Gastroesophageal sphincter (tissue), 3 donors: ENCODE results near the gene EMX1.

Experiments used
- EP300 ChIP-seq: sonication (generic); formaldehyde crosslinking; IDR thresholded peaks from one replicate; pipeline ENCODE4 v1.6.1; 2017; ENCODE audit warnings: antibody characterized with exemption, mild to moderate bottlenecking
- POLR2A ChIP-seq, 2 donors: fragments of 450-650 bp; IDR thresholded peaks; one replicate each; pipeline ENCODE4 v1.6.1; 2017; ENCODE audit warnings: antibody characterized with exemption in 2 of 2, mild to moderate bottlenecking in 2 of 2, moderate library complexity in 1 of 2
- POLR2AphosphoS5 ChIP-seq: sonication (generic); formaldehyde crosslinking; IDR thresholded peaks from one replicate; pipeline ENCODE4 v1.6.1; 2017; ENCODE audit warnings: antibody characterized with exemption
- TF ChIP-seq, protein P1 (sequence below), 4 experiments: fragments of 200-600 bp in 2 of 4; fragments of 450-650 bp in 2 of 4; sonication (generic) in 1 of 4; IDR thresholded peaks; one replicate each; pipeline ENCODE4 v1.5.1; 2017 to 2019; ENCODE audit warnings: antibody characterized with exemption in 4 of 4, mild to moderate bottlenecking in 2 of 4, moderate library complexity in 2 of 4

DNA sequence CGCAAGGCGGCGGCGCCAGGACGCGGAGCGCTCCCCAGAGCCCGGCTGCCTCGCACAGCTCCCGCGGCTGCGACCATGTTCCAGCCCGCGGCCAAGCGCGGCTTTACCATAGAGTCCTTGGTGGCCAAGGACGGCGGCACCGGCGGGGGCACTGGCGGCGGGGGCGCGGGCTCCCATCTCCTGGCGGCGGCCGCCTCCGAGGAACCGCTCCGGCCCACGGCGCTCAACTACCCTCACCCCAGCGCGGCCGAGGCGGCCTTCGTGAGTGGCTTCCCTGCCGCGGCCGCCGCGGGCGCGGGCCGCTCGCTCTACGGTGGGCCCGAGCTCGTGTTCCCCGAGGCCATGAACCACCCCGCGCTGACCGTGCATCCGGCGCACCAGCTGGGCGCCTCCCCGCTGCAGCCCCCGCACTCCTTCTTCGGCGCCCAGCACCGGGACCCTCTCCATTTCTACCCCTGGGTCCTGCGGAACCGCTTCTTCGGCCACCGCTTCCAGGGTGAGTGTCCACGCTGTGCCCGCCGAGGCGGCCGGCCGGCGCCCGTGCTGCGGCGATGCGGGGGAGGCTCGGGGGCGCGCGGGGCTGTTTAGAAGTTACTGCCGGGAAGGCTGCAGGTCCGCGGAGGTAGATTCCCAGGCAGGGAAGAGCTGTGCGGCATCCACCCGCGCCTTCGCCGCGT lies 696 bp downstream of the EMX1 start:
- TF ChIP-seq, protein P1, sequence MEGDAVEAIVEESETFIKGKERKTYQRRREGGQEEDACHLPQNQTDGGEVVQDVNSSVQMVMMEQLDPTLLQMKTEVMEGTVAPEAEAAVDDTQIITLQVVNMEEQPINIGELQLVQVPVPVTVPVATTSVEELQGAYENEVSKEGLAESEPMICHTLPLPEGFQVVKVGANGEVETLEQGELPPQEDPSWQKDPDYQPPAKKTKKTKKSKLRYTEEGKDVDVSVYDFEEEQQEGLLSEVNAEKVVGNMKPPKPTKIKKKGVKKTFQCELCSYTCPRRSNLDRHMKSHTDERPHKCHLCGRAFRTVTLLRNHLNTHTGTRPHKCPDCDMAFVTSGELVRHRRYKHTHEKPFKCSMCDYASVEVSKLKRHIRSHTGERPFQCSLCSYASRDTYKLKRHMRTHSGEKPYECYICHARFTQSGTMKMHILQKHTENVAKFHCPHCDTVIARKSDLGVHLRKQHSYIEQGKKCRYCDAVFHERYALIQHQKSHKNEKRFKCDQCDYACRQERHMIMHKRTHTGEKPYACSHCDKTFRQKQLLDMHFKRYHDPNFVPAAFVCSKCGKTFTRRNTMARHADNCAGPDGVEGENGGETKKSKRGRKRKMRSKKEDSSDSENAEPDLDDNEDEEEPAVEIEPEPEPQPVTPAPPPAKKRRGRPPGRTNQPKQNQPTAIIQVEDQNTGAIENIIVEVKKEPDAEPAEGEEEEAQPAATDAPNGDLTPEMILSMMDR (IDR thresholded peaks at IDR 0.05) = no peak
- TF ChIP-seq POLR2A (IDR thresholded peaks at IDR 0.05) (no peak), POLR2AphosphoS5 (no peak), EP300 (no peak)
